ENCODE data around the gene STX1A.
A peak's percentile ranks its signal among the peaks of the same experiment; 100 is the strongest.
"Not testable (repeated sequence)": the region's sequence is repeated elsewhere in the genome, so short reads cannot be mapped to it uniquely, and the experiment has no call there.

Gene STX1A

DNA sequence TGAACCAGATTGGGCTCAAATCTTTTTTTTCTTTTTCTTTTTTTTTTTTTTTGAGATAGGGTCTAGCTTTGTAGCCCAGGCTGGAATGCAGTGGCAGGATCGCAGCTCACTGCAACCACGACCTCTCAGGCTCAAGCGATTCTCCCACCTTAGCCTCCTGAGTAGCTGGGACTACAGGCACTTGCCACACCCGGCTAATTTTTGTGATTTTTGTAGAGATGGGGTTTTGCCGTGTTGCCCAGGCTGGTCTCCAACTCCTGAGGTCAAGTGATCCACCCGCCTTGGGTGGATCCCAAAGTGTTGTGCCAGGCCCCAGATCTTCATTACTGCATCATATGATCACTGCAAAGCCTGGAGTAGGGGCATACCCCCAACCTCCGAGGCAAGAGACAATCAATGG is 39.0 kb downstream of the STX1A start:
- no peak for DNase-seq

DNA sequence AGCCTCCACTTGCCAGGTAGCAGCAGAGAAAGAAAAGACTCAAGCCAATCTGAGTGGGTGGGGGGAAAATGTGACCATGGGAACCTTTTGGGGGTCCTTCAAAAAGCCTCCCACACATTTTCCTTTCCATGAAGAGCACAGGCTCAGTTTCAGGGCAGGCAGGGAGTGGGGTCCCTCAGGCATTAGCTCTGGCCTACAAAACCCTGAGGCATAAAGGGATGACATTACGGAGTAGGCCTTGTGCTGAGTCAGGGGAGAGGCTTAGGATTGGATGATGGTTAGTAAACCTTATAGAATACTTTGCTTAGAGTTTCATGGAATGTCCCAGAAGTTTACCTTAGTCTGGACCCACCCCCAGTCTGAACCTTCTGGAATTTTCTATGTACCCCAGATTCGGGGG is 39.8 kb downstream of the STX1A start:
- DNase-seq, result no peak

DNA sequence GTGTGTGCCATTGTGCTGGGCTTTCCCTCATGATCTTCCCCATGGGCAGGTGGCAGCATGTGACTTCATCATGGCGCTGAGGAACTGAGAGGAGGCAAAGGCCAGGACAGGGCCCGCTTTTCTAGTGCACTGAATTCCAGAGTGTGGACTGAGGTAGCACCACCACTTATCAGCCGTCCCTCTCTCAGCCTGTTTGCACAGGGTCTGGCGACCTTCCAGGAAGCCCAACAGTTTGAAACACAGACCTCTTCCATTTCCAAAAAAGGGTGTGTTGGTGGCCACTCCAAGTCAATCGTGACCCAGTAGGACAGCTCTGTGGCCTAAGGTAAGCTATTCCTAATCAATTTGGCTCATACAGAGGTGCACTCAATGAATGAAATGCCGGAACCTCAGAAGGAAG is 40.6 kb downstream of the STX1A start:
- no peak for DNase-seq

DNA sequence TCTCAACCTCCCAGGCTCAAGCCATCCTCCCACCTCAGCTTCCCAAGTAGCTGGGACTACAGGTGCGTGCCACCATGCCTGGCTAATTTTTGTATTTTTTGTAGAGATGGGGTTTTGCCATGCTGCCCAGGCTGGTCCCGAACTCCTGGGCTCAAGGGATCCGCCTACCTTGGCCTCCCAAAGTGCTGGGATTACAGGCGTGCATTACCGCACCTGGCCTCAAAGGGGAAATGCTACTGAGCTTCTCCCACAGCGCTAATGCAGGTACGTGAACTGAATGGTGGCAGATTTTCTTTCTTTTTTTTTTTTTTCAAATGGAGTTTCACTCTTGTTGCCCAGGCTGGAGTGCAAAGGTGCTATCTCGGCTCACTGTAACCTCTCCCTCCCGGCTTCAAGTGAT is 43.4 kb downstream of the STX1A start:
- not testable (repeated sequence) for DNase-seq

DNA sequence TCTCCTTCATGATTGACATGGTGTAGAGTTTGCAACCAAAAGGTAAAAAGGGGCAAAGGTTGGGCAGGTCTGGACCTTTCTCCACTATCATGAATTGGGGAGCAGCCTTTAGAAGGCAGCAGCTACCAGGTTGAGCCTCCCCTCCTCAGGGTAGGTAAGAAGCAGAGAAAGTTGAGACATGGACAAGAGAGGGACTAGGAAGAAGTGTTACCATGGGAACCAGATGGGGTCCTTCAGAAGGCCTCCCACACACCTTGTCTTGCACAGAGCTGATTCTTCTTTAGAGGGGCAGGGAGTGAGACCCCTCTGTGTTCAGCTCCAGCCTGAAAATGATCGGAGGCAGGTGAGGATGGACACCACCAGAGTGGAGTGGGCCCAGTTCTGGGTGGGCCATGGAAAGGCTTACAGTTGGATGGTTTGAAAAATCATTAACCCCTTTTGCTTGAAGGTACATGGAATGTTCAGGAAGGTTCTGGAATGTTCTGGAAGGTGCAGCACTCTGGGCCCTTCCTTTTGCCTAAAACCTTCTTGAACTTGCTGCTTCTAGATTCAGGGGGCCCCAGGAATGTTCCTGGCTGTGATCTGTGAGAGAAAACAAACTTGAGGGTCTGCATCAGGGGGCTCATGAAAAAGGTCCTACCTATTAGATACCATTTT is 44.9 kb downstream of the STX1A start:
- DNase-seq, result no peak

DNA sequence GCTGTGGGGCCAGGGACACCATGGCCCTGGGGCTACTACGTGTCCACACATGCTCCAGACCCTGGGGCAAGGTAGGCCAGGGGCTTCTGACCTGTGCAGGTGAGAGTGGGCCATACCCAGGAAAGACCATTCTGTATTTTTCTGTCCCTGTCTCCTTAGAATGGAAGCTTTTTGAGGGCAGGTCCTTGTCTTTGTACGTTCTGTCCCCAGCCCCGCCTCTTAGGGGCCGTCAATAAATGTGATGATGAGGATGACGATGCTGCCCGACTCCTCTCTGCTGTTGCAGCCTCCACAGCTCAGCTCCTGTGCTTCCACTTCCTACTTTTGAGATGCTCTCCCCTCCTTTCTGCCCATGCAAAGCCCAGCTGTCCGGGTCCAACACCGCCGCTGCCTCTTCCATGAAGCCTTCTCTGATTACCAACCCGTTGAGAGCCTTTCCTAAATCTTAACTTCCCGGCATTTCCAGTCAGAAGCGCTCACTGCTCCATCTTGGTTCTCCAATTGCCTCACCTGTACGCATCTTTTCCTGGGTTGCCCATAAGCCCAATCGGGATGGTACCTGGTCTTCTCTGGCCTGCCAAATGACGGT is 47.5 kb downstream of the STX1A start:
- DNase-seq, result no peak

DNA sequence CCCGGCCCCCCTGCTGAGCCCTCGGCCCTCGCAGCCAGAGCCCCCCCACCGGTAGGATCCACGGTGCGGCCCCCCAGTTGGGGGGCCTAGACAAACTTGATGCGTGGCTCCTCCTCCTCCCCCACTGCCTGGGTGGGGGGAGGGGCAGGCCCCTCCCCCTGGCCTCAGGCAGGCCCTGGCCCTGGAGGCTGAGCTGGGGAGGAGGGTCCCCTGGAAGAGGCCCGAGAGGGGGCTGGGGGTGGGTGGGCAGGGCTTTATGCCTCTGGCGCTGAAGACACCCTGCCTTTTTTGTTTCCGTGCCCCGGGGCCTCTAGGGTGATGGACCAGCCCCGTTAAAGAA is 48.2 kb downstream of the STX1A start:
- DNase-seq, result no peak

DNA sequence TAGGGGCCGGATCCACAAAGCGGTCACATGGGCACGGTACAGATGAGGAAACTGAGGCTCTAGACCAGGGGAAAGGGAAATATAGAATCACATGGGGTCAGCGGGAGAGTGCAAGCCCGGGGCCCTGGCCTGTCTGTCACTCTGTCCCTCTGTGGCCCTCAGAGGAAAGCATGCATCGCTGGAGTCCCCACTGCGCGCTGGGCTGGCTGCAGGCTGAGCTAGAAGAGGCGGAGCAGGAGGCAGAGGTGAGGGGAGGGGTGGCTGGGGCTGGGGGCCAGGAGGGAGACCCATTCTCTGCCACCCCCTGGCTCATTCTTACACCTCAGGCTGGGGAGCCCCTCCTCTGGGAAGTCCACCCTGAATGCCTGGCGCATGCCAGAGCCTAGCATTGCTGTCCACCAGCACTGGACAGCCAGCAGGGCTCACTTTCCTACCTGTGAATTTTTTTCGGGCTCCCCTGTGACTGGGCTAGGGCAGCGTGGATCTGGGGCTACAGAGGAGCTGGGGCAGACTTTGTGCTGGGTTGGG is 49.5 kb downstream of the STX1A start:
- DNase-seq, result no peak

DNA sequence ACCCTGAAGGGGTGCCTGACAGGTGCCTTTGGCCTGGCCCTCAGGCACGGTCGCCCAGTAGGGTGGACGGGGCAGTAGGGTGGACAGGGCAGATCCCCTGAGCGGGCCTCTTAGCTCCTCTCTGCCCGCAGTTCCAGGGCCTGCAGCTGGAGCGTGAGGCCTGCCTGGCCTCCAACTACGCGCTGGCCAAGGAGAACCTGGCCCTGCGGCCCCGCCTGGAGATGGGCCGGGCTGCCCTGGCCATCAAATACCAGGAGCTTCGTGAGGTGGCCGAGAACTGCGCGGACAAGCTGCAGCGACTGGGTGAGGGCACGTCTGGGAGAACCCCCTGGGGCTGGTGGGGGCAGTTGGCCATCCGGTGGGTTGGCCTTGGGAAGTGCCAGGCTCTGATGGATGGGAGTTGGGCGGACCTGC is 50.2 kb downstream of the STX1A start:
- no peak for DNase-seq

DNA sequence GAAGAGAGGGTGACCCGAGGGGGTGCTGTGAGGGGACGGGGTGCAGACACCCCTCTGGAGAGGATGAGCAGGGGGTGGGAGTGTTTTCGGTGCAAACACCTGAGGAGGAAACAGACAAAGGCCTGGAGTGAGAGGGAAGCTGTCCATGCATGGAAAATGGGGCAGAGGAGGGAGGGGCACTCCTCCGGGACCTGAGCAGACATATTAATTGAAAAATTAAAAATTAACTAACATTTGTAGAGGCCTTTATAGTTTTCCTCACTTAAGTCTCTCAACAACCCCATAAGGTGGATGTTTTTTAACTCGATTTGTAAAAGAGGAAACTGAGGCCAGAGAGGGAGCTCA is 50.6 kb downstream of the STX1A start:
- no peak for DNase-seq

DNA sequence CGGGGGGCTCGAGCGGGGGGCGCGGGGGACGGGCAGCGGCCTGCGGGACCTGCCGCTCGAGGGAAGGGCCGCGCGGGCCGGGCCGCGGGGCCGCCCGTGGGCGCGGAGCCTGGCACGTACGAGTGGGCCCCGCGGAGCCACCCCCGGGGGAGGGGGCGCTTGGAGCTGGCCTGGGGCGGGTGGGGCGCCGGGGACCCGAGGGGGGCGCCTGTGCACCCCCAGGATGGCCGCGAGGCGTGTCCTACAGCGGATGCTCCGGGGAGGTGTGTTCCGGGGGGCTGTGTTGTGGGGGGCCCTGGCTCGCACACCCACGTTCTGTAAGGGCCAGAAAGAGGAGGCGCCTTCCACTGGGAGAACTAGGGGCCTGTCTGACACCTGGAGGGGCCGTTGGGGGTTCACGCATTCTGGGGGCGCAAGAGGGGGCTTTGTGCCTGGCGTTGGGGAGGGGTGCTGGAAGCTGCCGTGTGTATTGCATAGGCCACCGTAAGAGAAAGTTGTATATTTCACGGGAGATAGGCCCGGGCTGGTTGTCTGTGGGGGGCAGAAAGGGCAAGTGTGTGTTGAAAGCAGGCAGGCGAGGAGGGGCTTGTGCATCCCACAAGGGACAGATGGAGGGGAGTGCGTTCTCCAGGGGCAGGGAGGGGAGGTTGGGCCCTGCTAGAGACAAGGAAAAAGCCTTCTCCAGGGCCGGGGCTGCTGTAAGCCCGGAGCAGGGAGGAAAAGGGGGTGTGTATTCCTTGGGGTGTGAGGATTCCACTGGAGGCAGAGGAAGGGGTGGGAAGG is 51.2 kb downstream of the STX1A start:
- no peak for DNase-seq

DNA sequence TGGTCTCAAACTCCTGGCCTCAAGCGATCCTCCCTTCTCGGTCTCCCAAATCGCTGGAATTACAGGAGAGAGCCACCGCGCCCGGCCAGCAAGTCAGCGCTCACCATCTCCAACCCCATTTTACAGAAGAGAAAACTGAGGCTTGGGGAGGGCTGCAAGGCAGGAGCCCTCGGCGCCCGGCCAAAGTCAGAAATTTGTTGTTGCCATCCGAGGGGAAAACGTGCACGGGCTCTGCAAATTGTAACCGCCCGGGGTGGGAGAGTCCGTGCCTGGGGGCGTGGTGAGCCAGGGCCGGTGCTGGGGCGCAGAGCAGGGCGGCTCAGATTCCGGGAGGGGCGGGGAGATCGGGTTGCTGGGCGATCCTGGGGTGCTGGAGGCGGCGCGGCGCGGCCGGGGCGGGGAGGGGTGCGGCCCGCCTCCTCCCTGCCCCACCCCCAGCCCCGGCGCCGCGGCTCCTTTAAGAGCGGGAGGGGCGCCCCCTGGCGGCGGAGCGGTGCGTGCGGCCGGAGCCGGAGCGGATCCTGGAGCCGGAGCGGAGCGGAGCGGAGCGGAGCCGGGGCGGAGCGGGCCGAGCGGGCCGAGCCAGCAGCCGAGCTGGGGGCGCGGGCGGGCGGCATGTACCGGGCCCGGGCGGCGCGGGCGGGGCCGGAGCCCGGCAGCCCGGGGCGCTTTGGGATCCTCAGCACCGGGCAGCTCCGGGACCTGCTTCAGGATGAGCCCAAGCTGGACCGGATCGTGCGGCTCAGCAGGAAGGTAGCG is 51.9 kb downstream of the STX1A start, which contains the start of gene VPS37D:
TSS of gene VPS37D (plus strand) at position 488 of the 759 bp plus-strand sequence. CDS start at position 616, 128 bp downstream.
- DNase-seq, result peak; percentile 90

DNA sequence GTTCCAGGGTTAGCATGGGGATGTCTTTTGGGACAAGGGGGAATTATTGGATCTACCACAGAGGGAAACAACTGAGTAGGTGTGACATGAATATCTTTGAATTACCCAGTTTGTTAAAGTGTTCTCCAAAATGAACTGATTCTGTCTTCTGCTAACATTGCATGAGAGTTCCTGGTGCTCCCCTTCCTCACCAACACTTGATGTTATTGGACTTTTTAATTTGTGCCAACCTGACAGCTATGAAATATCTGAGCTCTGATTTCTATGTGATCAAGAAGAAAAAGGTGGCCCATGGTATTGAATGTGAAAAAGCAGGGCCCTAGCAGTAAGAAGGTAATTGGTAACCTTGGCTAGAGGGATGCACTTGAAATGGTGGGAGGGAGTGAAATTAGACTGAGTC is 56.4 kb downstream of the STX1A start:
- no peak for DNase-seq

DNA sequence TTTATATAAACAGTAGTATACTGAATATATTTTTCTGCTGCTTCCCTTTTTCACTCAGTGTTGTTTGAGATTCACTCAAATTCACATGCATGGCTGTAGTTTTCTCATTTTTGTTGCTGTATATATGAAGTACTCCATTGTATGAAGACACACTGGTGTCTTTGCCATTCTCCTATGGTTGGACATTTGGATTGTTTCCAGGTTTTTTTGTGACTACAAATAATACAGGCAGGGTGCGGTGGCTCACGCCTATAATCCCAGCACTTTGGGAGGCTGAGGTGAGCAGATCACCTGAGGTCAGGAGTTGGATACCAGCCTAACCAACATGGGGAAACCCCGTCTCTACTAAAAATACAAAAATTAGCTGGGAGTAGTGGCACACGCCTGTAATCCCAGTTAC is 58.9 kb downstream of the STX1A start:
- not testable (repeated sequence) for DNase-seq

DNA sequence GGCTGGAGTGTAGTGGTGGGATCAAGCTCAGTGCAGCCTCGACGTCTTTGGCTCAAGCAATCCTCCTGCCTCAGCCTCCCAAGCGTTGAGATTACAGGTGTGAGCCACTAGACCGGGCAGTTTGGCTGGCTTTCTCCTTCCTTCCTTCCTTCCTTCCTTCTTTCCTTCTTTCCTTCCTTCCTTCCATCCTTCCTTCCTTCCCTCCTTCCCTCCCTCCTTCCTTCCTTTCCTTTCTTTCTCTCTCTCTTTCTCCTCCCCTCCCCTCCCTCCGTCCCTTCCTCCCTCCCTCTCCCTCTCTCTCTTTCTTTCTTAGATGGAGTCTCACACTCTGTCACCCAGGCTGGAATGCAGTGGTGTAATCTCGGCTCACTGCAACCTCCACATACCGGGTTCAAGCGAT is 59.5 kb downstream of the STX1A start:
- no peak for DNase-seq

DNA sequence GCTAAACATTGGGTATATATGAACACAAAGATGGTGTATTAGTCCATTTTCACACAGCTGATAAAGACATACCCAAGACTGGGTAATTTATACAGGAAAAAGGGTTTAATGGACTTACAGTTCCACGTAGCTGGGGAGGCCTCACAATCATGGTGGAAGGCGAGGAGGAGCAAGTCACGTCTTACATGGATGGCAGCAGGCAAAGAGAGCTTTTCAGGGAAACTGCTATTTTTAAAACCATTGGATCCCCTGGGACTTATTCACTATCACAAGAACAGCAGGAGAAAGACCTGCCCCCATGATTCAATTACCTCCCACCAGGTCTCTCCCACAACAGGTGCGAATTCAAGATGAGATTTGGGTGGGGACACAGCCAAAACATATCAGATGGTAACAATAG is 64.2 kb downstream of the STX1A start:
- not testable (repeated sequence) for DNase-seq

DNA sequence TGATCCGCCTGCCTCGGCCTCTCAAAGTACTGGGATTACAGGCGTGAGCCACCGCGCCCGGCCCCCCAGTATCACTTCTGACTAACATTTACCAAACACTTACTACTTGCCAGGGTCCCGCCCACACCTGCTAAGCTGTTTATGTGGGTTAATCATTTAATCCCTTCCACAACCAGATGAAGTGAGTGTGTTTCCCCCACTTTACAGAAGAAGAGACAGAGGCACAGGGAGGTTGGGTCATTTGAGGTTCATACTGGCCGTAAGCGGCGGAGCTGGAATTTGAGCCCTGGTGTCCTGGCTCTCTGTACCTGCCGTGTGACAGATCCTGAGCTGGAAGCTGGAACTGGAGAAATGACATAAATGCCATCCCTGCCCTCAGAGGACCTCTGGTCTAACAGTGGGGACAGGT is 66.9 kb downstream of the STX1A start:
- no peak for DNase-seq

DNA sequence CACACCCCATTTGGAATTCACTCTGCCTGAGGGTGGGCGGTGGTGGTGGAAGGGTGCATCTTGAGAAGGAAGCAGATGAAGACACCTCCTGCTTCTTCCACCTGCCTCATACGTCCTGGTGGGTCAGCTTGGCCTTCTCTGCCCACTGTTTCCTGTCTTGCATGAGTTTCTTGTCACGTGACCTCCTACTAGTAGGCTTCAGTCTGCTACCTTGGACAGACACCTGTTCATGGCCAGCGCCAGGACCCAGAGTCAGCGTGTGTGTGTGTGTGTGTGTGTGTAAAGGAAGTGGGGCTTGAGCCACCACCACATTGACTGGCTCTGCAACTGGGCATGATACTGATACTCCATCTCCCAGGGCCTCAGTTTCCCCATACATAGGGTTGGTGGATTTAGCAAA is 68.9 kb downstream of the STX1A start:
- no peak for DNase-seq

DNA sequence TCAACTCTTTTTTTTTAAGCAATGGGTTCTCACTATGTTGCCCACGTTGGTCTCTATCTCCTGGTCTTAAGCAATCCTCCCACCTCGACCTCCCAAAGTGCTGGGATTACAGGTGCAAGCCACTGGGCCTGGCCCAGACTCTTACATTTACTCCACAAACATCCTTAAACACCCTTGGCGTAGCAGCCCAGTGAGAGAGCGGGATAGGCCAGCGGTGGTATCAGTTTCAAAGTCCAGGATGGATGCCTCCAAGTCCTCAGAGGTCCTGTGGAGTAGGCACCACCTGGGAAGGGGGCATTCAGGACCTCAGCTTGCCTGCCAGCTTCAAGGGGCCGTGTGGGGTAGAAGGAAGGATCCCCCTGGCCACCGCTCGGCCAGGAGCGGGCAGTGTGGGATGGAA is 69.9 kb downstream of the STX1A start:
- no peak for DNase-seq
